Adrenal gland (tissue), 5 donors: ENCODE data around the gene PLA2R1.

ENCODE experiments used
- POLR2A ChIP-seq, 2 donors: fragments of 450-650 bp; IDR thresholded peaks; one replicate each; pipeline ENCODE4 v1.6.1; 2017; ENCODE audit warnings: antibody characterized with exemption in 2 of 2, mild to moderate bottlenecking in 2 of 2, moderate library complexity in 1 of 2
- TF ChIP-seq, protein P1 (sequence below), 6 experiments: fragments of 450-650 bp in 4 of 6; fragments of 200-600 bp in 2 of 6; sonication (generic) in 1 of 6; IDR thresholded peaks; 1 replicate in 5 of 6; 2 replicates in 1 of 6; pipeline versions ENCODE4 v1.5.1 to v1.8.0; 2016 to 2021; ENCODE audit warnings: antibody characterized with exemption in 6 of 6, mild to moderate bottlenecking in 2 of 6, moderate library complexity in 1 of 6
- donor health status: DM: no; HTN: no; CAD: no.

DNA sequence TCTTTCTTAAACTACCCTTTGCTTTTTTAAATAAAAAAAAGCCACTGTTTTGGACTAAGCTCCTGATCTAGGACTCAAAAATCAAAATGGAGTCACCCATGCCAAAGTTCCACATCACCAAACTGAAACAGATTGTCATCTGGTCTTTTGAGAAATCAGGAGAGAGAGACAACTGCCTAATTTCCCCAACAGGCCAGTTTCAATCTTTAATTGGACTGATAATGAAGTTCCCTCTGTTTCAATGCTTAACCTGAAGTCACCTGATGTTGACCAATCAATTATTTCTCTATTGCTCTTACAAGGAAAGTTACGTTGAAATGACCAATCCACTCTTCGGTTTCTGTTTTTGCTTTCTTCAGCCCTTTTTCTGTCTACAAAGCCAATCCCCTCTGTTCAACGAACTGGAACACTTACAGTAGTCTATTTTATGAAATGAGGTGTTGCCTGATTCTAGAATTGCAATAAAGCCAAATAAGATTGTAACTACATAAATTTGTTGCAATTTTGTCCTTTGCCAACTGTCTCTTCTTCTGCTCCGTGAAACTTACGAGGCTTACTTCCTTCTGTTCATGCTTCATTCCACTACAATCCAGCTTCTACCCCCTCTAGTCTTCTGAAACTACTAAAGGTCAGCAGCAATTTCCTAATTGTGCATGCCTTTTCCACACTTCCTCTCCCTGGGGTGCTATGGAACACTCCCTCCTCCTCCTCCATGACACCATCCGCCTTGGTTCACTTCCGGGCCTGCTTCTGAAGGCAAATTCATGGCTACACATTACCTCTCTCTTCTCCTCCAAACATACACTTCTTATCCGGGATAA lies 169.2 kb downstream of the PLA2R1 start:
- TF ChIP-seq, protein P1, sequence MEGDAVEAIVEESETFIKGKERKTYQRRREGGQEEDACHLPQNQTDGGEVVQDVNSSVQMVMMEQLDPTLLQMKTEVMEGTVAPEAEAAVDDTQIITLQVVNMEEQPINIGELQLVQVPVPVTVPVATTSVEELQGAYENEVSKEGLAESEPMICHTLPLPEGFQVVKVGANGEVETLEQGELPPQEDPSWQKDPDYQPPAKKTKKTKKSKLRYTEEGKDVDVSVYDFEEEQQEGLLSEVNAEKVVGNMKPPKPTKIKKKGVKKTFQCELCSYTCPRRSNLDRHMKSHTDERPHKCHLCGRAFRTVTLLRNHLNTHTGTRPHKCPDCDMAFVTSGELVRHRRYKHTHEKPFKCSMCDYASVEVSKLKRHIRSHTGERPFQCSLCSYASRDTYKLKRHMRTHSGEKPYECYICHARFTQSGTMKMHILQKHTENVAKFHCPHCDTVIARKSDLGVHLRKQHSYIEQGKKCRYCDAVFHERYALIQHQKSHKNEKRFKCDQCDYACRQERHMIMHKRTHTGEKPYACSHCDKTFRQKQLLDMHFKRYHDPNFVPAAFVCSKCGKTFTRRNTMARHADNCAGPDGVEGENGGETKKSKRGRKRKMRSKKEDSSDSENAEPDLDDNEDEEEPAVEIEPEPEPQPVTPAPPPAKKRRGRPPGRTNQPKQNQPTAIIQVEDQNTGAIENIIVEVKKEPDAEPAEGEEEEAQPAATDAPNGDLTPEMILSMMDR (IDR thresholded peaks at IDR 0.05), result no peak
- no peak for TF ChIP-seq POLR2A (IDR thresholded peaks at IDR 0.05)
